Nasal cavity respiratory epithelium epithelial cell of viscerocranial mucosa (primary cell): ENCODE measurements around the gene SON. TPM values are rescaled to one million over a fixed set of nuclear protein-coding genes. Genes with fewer than 3 reads are reported as not detected.

Experiments used
- total RNA-seq: library from RNA; depleted of rRNA; stranded (reverse); fragments of >200 nt; gene quantifications from 2 replicates; pipeline ENCODE4 v1.2.3, GENCODE V29; 2014

Gene SON
- total RNA-seq, result 147 and 253 TPM in 2 replicates

GRCh38 chr21:33542640-33543504 is at the start of gene SON:
Gene SON, plus strand, starts transcription at chr21:33543038. Its CDS starts 55 bp downstream, at chr21:33543093.

GRCh38 chr21:33541756-33542639 is 840 bp upstream of the SON start, which contains the start of gene GART:
Gene GART, minus strand, starts transcription at chr21:33542117. Its CDS starts 2,802 bp downstream, at chr21:33539315.

GRCh38 chr21:33588485-33589335 is 45.9 kb downstream of the SON start, which contains the start of gene DONSON:
Gene DONSON, minus strand, starts transcription at chr21:33588684. Its CDS starts 43 bp downstream, at chr21:33588641.

Other genes starting within 250 kb of the SON start
- 16.4 and 26.6 TPM in 2 replicates for gene IFNAR1, start 218.1 kb upstream of the SON start, total RNA-seq
- 55.7 and 82.7 TPM in 2 replicates for gene IFNGR2, start 139.6 kb upstream of the SON start, total RNA-seq
- 16.3 and 23.2 TPM in 2 replicates for gene TMEM50B, start 63.1 kb upstream of the SON start, total RNA-seq
- gene DNAJC28, start 51.3 kb upstream of the SON start, total RNA-seq, result 1.0 and 1.6 TPM in 2 replicates
- gene GART, start 921 bp upstream of the SON start, total RNA-seq, result 103 and 141 TPM in 2 replicates
- 4.8 and 10.3 TPM in 2 replicates for gene DONSON, start 45.6 kb downstream of the SON start, total RNA-seq
- 16.1 and 22.3 TPM in 2 replicates for gene CRYZL1, start 98.7 kb downstream of the SON start, total RNA-seq
- gene ITSN1, start 99.5 kb downstream of the SON start, total RNA-seq, result 13.7 and 22.2 TPM in 2 replicates